ENCODE data around the gene CNOT6L. TPM values are rescaled to one million over a fixed set of nuclear protein-coding genes. Genes with fewer than 3 reads are reported as not detected.
"Not testable (repeated sequence)": the region's sequence is repeated elsewhere in the genome, so short reads cannot be mapped to it uniquely, and the experiment has no call there.

Gene CNOT6L
- total and polyA plus RNA-seq, 4 donors, result 4.3 to 67.8 (median 27.4) TPM

DNA sequence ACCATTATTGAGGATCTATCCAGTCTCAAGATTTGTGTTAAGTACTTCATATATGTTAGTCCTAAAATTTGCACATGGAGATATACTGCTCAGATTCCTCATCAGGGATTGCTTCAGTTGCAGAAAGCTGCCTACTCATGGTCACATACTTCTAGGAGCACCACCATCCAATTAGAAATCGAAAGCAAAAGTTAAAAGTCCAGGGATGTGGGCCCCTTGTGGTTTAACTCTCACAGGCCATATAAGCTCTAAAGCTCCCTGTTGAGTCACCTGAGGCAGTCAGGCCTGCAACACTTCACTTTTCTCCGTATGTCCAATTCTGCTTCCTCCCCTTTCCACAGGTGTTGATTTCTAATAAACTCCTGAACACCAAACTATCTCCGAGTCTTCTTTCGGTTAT lies 84.2 kb downstream of the CNOT6L start:
- H3K36me3 ChIP-seq (ENCODE audit: control insufficient read depth in 4 of 4, insufficient read depth in 4 of 4, low read length in 4 of 4), result peaks cover 1 to 9% (median 4%) of the 10 kb centered on the region in 4 donors
- 27 to 59% methylated on average over 4 of the region's 4 CpGs for WGBS, 2 donors
- H3K4me1 ChIP-seq (ENCODE audit: control insufficient read depth in 5 of 5, insufficient read depth in 5 of 5, low read length in 5 of 5), result peaks cover 0 to 6% (median 0%) of the 10 kb centered on the region in 5 donors
- H3K27ac ChIP-seq (ENCODE audit: low read depth in 1 of 2, low read length in 1 of 2), result no peak overlapping the region
- H3K4me3 ChIP-seq, result no peak overlapping the region
- no peaks in the 10 kb centered on the region for H3K27me3 ChIP-seq (ENCODE audit: control insufficient read depth in 3 of 3, insufficient read depth in 3 of 3, low read length in 2 of 3)
- H3K9ac ChIP-seq (ENCODE audit: insufficient read depth in 1 of 2, low read length in 2 of 2), result no peak overlapping the region
- DNase-seq, result no peak
- TF ChIP-seq, protein P1, sequence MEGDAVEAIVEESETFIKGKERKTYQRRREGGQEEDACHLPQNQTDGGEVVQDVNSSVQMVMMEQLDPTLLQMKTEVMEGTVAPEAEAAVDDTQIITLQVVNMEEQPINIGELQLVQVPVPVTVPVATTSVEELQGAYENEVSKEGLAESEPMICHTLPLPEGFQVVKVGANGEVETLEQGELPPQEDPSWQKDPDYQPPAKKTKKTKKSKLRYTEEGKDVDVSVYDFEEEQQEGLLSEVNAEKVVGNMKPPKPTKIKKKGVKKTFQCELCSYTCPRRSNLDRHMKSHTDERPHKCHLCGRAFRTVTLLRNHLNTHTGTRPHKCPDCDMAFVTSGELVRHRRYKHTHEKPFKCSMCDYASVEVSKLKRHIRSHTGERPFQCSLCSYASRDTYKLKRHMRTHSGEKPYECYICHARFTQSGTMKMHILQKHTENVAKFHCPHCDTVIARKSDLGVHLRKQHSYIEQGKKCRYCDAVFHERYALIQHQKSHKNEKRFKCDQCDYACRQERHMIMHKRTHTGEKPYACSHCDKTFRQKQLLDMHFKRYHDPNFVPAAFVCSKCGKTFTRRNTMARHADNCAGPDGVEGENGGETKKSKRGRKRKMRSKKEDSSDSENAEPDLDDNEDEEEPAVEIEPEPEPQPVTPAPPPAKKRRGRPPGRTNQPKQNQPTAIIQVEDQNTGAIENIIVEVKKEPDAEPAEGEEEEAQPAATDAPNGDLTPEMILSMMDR (IDR thresholded peaks at IDR 0.05; ENCODE audit: control extremely low read depth, extremely low read depth), result no peak
- no peak for ATAC-seq (ENCODE audit: insufficient read depth, low FRiP score)
- no peaks in the 10 kb centered on the region for H3K9me3 ChIP-seq (ENCODE audit: control insufficient read depth in 4 of 4, insufficient read depth in 3 of 4, low read length in 3 of 4)

DNA sequence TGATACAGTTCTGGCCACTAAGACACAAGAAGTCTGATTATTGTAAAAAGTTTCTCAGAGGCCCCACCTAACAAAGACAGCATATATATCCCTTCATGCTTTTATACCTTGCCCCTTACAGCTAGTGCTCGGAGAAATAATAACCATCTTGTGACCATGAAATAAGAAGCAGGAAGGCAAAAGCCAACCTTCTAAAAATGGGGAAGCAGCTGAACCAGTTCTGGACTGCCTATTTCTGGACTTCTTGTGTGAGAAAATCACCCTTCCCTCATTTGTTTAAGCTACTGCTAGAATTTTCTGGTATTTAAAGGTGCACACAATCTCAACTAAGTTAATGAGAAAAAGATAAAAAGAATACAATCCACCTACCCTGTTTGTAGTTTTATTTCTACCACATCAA lies 87.5 kb downstream of the CNOT6L start:
- Histone ChIP-seq H3K27me3 (ENCODE audit: control insufficient read depth in 3 of 3, insufficient read depth in 3 of 3, low read length in 2 of 3) (no peaks in the 10 kb centered on the region), H3K36me3 (ENCODE audit: control insufficient read depth in 4 of 4, insufficient read depth in 4 of 4, low read length in 4 of 4) (peaks cover 3 to 7% (median 6%) of the 10 kb centered on the region in 4 donors), H3K4me1 (ENCODE audit: control insufficient read depth in 5 of 5, insufficient read depth in 5 of 5, low read length in 5 of 5) (peaks cover 0 to 6% (median 0%) of the 10 kb centered on the region in 5 donors), H3K9me3 (ENCODE audit: control insufficient read depth in 4 of 4, insufficient read depth in 3 of 4, low read length in 3 of 4) (no peaks in the 10 kb centered on the region), H3K27ac (ENCODE audit: low read depth in 1 of 2, low read length in 1 of 2) (no peak overlapping the region), H3K4me3 (no peak overlapping the region), H3K9ac (ENCODE audit: insufficient read depth in 1 of 2, low read length in 2 of 2) (no peak overlapping the region)
- DNase-seq (no peak), ATAC-seq (ENCODE audit: insufficient read depth, low FRiP score) (no peak)
- WGBS, 2 donors, result 34 to 69% methylated on average over 1 of the region's 1 CpG
- TF ChIP-seq, protein P1 (IDR thresholded peaks at IDR 0.05; ENCODE audit: control extremely low read depth, extremely low read depth), result no peak

DNA sequence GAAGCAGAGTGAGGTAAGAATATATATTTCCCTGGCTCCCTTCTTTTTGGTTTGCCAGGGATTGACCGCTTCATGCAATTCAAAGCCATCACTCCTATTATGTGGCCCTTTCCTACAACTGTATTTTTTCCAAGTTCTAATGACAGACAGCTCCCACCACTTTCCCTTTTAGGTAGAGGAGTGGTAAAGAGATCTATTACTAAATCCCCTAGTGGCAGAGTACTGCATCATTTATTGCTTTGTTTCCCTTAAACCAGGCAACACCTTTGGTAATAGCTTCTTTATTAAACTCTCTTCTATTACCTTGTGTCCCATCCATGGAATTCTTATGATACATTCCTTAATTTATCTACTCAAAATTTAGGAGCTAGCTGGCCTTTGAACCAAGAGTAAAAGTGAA lies 90.7 kb downstream of the CNOT6L start:
- peaks cover 6 to 20% (median 11%) of the 10 kb centered on the region in 4 donors for H3K36me3 ChIP-seq (ENCODE audit: control insufficient read depth in 4 of 4, insufficient read depth in 4 of 4, low read length in 4 of 4)
- no peaks in the 10 kb centered on the region for H3K9me3 ChIP-seq (ENCODE audit: control insufficient read depth in 4 of 4, insufficient read depth in 3 of 4, low read length in 3 of 4)
- TF ChIP-seq, protein P1 (IDR thresholded peaks at IDR 0.05; ENCODE audit: control extremely low read depth, extremely low read depth), result no peak
- no peak for ATAC-seq (ENCODE audit: insufficient read depth, low FRiP score)
- 97 to 100% methylated on average over 1 of the region's 1 CpG for WGBS, 2 donors
- H3K4me3 ChIP-seq, result no peak overlapping the region
- DNase-seq, result no peak
- H3K4me1 ChIP-seq (ENCODE audit: control insufficient read depth in 5 of 5, insufficient read depth in 5 of 5, low read length in 5 of 5), result peaks cover 0 to 6% (median 0%) of the 10 kb centered on the region in 5 donors
- no peak overlapping the region for H3K27ac ChIP-seq (ENCODE audit: low read depth in 1 of 2, low read length in 1 of 2)
- no peak overlapping the region for H3K9ac ChIP-seq (ENCODE audit: insufficient read depth in 1 of 2, low read length in 2 of 2)
- H3K27me3 ChIP-seq (ENCODE audit: control insufficient read depth in 3 of 3, insufficient read depth in 3 of 3, low read length in 2 of 3), result no peaks in the 10 kb centered on the region

DNA sequence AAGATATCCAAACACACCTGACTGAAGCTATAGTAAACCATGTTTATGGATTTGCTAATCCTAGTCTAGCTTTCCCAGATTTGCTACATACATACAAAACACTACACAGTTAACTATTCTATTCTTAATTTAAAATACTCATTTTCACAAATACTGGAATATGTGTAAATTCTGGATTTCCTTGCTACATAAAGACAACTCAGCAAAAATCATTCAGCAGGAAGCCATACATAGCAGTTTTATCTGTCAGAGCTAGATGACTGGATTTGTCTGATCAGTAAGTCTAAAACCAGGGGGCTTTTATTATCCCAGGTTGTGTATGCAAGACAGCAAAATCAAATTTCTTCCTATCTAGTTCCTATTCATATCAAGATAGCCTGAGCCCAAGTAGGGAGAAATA lies 98.1 kb downstream of the CNOT6L start:
- peaks cover 3 to 13% (median 5%) of the 10 kb centered on the region in 4 donors for H3K36me3 ChIP-seq (ENCODE audit: control insufficient read depth in 4 of 4, insufficient read depth in 4 of 4, low read length in 4 of 4)
- H3K4me1 ChIP-seq (ENCODE audit: control insufficient read depth in 5 of 5, insufficient read depth in 5 of 5, low read length in 5 of 5), result no peaks in the 10 kb centered on the region
- no peak overlapping the region for H3K27ac ChIP-seq (ENCODE audit: low read depth in 1 of 2, low read length in 1 of 2)
- H3K4me3 ChIP-seq, result no peak overlapping the region
- no peaks in the 10 kb centered on the region for H3K9me3 ChIP-seq (ENCODE audit: control insufficient read depth in 4 of 4, insufficient read depth in 3 of 4, low read length in 3 of 4)
- H3K9ac ChIP-seq (ENCODE audit: insufficient read depth in 1 of 2, low read length in 2 of 2), result no peak overlapping the region
- no peak for DNase-seq
- TF ChIP-seq, protein P1 (IDR thresholded peaks at IDR 0.05; ENCODE audit: control extremely low read depth, extremely low read depth), result no peak
- no peaks in the 10 kb centered on the region for H3K27me3 ChIP-seq (ENCODE audit: control insufficient read depth in 3 of 3, insufficient read depth in 3 of 3, low read length in 2 of 3)
- no peak for ATAC-seq (ENCODE audit: insufficient read depth, low FRiP score)

DNA sequence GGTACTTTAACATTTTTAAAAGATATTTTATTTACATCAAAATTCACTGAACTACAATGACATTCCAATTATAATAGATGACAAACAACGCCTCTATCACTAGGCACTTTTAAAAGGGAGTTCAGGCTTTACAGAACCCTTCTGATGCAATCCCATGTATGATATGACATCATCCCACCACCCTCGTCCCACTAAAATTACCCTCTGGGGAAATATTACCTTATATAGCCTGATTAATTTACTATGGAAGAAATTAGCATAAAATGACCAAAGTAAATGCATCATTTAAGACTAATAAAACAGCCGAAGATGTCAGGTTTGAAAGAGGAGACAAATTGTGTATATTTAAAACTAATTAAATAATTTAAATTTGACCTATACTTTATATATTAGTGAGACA lies 100.7 kb downstream of the CNOT6L start:
- not testable (repeated sequence) for H3K9me3 ChIP-seq (ENCODE audit: control insufficient read depth in 4 of 4, insufficient read depth in 3 of 4, low read length in 3 of 4); H3K4me3 ChIP-seq; H3K4me1 ChIP-seq (ENCODE audit: control insufficient read depth in 5 of 5, insufficient read depth in 5 of 5, low read length in 5 of 5); H3K36me3 ChIP-seq (ENCODE audit: control insufficient read depth in 4 of 4, insufficient read depth in 4 of 4, low read length in 4 of 4); H3K27ac ChIP-seq (ENCODE audit: low read depth in 1 of 2, low read length in 1 of 2); H3K27me3 ChIP-seq (ENCODE audit: control insufficient read depth in 3 of 3, insufficient read depth in 3 of 3, low read length in 2 of 3); DNase-seq; ATAC-seq (ENCODE audit: insufficient read depth, low FRiP score); H3K9ac ChIP-seq (ENCODE audit: insufficient read depth in 1 of 2, low read length in 2 of 2)
- WGBS, 2 donors, result 60 to 69% methylated on average over 2 of the region's 3 CpGs

Data from lung (tissue), 12 donors.